ENCODE measurements around the gene DDOST. TPM values are rescaled to one million over a fixed set of nuclear protein-coding genes. Genes with fewer than 3 reads are reported as not detected.
A peak's percentile ranks its signal among the peaks of the same experiment; 100 is the strongest.

The DDOST gene
- total RNA-seq, 2 experiments from 2014 or later = 165 to 180 TPM

- CTCF ChIA-PET = interaction anchor here (3.1 kb wide), 1 partner anchor 21 kb away, joined by 11 read pairs; the partner anchor contains the start of gene PINK1
These were observed 7.0 kb downstream of the DDOST start for GRCh38 chr1:20654104-20654690.

DNA sequence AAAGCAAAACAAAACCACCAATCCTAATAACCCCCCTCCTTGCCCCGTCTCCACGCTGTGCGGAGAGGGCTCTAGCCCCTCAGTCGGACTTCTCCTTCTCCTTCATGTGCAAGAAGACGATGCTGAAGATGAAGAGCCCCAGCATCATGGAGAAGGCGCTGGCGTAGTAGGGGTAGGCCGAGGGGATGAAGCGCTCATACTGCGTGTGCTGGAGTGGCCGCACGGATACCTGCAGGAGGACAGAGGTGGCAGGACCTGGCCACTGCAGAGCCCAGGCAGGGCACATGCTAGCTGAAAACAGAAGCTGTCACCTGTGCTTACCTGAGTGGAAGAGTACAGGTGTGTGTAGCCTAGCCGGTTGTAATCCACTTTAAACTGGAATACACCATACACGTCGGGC is 8.9 kb downstream of the DDOST start:
- Mint-ChIP-seq H3K4me3 (no peak overlapping the region), H3K27ac (no peak overlapping the region), H3K4me1 (ENCODE audit: low read depth) (peaks cover 7% of the 10 kb centered on the region), H3K36me3 (peaks cover 47% of the 10 kb centered on the region), H3K27me3 (no peaks in the 10 kb centered on the region), H3K9me3 (no peaks in the 10 kb centered on the region)
- ChIA-PET POLR2A (no interaction called here), CTCF (interaction anchor here (3.1 kb wide), 1 partner anchor 19 kb away, joined by 11 read pairs; the partner anchor contains the start of gene PINK1)
- DNase-seq = no peak
- intact Hi-C loops (cut with micrococcal nuclease) = no loop called here

More at GRCh38 chr1:20654104-20654690, 7.0 kb downstream of the DDOST start:
- no peak for DNase-seq
- Mint-ChIP-seq H3K4me1 (ENCODE audit: low read depth) (peaks cover 20% of the 10 kb centered on the region), H3K27me3 (no peaks in the 10 kb centered on the region), H3K9me3 (no peaks in the 10 kb centered on the region), H3K27ac (no peak overlapping the region), H3K4me3 (no peak overlapping the region), H3K36me3 (peaks cover 49% of the 10 kb centered on the region)
- POLR2A ChIA-PET = no interaction called here
- intact Hi-C loops (cut with micrococcal nuclease) = no loop called here

- intact Hi-C loops (cut with micrococcal nuclease) = no loop called here
- no peak for DNase-seq
- ChIA-PET CTCF (interaction anchor here (1.2 kb wide), 1 partner anchor 12 kb away, joined by 5 read pairs; the partner anchor contains the start of gene DDOST), POLR2A (no interaction called here)
- Mint-ChIP-seq H3K4me1 (ENCODE audit: low read depth) (no peaks in the 10 kb centered on the region), H3K36me3 (peaks cover 33% of the 10 kb centered on the region), H3K4me3 (no peak overlapping the region), H3K27me3 (no peaks in the 10 kb centered on the region), H3K9me3 (no peaks in the 10 kb centered on the region), H3K27ac (no peak overlapping the region)
These were observed 12.2 kb downstream of the DDOST start for GRCh38 chr1:20648946-20649345.

- H3K4me1 Mint-ChIP-seq (ENCODE audit: low read depth) = no peaks in the 10 kb centered on the region
- H3K27me3 Mint-ChIP-seq = no peaks in the 10 kb centered on the region
- no peaks in the 10 kb centered on the region for H3K9me3 Mint-ChIP-seq
- H3K27ac Mint-ChIP-seq = no peak overlapping the region
- ChIA-PET POLR2A (interaction anchor here (0.7 kb wide), 1 partner anchor 10 kb away, joined by 3 read pairs; no protein-coding TSS in a partner anchor), CTCF (interaction anchor here (1.2 kb wide), 1 partner anchor 13 kb away, joined by 5 read pairs; the partner anchor contains the start of gene DDOST)
- intact Hi-C loops (cut with micrococcal nuclease) = no loop called here
- DNase-seq = no peak
- H3K36me3 Mint-ChIP-seq = peaks cover 30% of the 10 kb centered on the region
- no peak overlapping the region for H3K4me3 Mint-ChIP-seq
These were observed 12.7 kb downstream of the DDOST start for GRCh38 chr1:20648438-20648837.

DNA sequence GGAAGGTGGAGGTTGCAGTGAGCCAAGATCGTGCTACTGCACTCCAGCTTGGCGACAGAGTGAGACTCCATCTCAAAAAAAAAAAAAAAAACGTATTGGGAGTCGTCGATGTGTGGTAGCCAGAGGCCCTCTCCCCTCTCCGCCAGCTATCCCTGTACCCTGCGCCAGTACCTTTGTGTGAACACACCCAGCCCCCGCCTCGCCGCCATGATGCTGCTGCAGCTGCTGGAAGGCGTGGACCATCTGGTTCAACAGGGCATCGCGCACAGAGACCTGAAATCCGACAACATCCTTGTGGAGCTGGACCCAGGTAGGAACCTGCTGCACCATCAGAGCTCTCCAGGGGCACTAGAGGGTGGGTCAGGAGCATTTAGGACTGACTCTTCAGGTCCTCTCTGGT is 15.8 kb downstream of the DDOST start:
- POLR2A ChIA-PET = interaction anchor here (0.6 kb wide), 1 partner anchor 11 kb away, joined by 3 read pairs; no protein-coding TSS in a partner anchor
- CTCF ChIA-PET = interaction anchor here (1.0 to 2.6 kb wide), 2 partner anchors 12 to 122 kb away, joined by 3 to 16 read pairs; partner anchors contain the start of gene PINK1
- H3K4me3 Mint-ChIP-seq = no peak overlapping the region
- intact Hi-C loops (cut with micrococcal nuclease) = no loop called here
- H3K4me1 Mint-ChIP-seq (ENCODE audit: low read depth) = no peaks in the 10 kb centered on the region
- no peak for DNase-seq
- no peaks in the 10 kb centered on the region for H3K9me3 Mint-ChIP-seq
- no peak overlapping the region for H3K27ac Mint-ChIP-seq
- no peaks in the 10 kb centered on the region for H3K27me3 Mint-ChIP-seq
- peaks cover 9% of the 10 kb centered on the region for H3K36me3 Mint-ChIP-seq

- POLR2A ChIA-PET = no interaction called here
- H3K4me1 Mint-ChIP-seq (ENCODE audit: low read depth) = no peaks in the 10 kb centered on the region
- H3K36me3 Mint-ChIP-seq = peaks cover 7% of the 10 kb centered on the region
- no peaks in the 10 kb centered on the region for H3K27me3 Mint-ChIP-seq
- CTCF ChIA-PET = no interaction called here
- intact Hi-C loops (cut with micrococcal nuclease) = no loop called here
- no peak overlapping the region for H3K4me3 Mint-ChIP-seq
- no peaks in the 10 kb centered on the region for H3K9me3 Mint-ChIP-seq
- DNase-seq = no peak
- H3K27ac Mint-ChIP-seq = no peak overlapping the region
These were observed 16.8 kb downstream of the DDOST start for GRCh38 chr1:20644416-20644815.

DNA sequence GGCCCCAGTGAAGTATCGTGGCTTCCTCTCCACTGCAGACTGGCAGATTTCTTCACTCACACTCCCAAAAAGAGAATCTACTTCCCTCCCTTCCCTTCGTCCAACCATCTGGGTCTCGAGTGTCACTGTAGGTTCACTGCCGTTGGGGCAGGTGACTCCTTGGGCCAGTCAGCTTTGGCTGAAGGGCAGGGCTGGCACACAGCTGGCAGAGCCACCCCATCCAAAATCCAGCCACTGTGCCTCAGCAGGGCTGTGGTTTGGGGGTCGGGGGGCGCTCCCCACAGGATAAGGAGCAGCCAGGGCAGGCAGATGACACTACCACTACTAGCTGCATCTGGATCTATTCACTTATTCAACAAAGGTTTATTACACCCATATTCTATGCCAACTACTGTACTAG is 18.1 kb downstream of the DDOST start:
- ChIA-PET POLR2A (interaction anchor here (0.5 kb wide), 1 partner anchor 1407 kb away, joined by 3 read pairs; no protein-coding TSS in a partner anchor), CTCF (interaction anchor here (0.6 to 1.2 kb wide), 2 partner anchors 10 to 73 kb away, joined by 3 to 5 read pairs; partner anchors contain the start of gene PINK1)
- no peaks in the 10 kb centered on the region for H3K36me3 Mint-ChIP-seq
- DNase-seq = no peak
- H3K4me1 Mint-ChIP-seq (ENCODE audit: low read depth) = no peaks in the 10 kb centered on the region
- no peaks in the 10 kb centered on the region for H3K27me3 Mint-ChIP-seq
- no peak overlapping the region for H3K4me3 Mint-ChIP-seq
- intact Hi-C loops (cut with micrococcal nuclease) = no loop called here
- no peak overlapping the region for H3K27ac Mint-ChIP-seq
- no peaks in the 10 kb centered on the region for H3K9me3 Mint-ChIP-seq

DNA sequence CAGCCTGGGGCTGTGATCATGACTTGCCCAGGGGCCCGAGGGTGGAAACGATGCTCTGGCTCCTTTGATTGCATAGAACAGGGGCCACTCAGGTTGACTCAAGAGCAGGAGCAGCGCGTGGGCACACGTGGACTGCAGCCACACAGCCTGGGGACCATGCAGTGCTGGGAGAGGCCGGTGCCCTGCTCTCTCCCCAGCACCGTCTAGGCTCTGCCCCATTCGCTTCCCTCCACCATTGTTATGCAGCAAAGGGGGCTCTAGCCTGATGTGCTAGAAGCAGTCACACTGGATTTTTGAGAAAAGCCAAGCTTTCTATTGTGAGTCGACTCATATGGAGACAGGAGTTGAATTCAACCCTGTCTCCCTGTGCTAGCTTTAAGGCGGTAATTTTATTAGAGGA is 19.2 kb downstream of the DDOST start:
- H3K4me3 Mint-ChIP-seq = no peak overlapping the region
- H3K27ac Mint-ChIP-seq = no peak overlapping the region
- ChIA-PET POLR2A (no interaction called here), CTCF (interaction anchor here (0.9 to 2.3 kb wide), 5 partner anchors 9 to 120 kb away, joined by 3 to 13 read pairs (median 4); partner anchors contain the start of gene PINK1)
- H3K27me3 Mint-ChIP-seq = no peaks in the 10 kb centered on the region
- no peak for DNase-seq
- intact Hi-C loops (cut with micrococcal nuclease) = no loop called here
- no peaks in the 10 kb centered on the region for H3K36me3 Mint-ChIP-seq
- H3K9me3 Mint-ChIP-seq = no peaks in the 10 kb centered on the region
- H3K4me1 Mint-ChIP-seq (ENCODE audit: low read depth) = no peaks in the 10 kb centered on the region

GRCh38 chr1:20640183-20640597 is 21.0 kb downstream of the DDOST start:
- POLR2A ChIA-PET = no interaction called here
- DNase-seq = peak; percentile 72
- Mint-ChIP-seq H3K9me3 (no peaks in the 10 kb centered on the region), H3K27me3 (no peaks in the 10 kb centered on the region), H3K27ac (no peak overlapping the region), H3K4me1 (ENCODE audit: low read depth) (no peaks in the 10 kb centered on the region), H3K4me3 (no peak overlapping the region), H3K36me3 (no peaks in the 10 kb centered on the region)
- CTCF ChIA-PET = interaction anchor here (0.7 to 2.9 kb wide), 3 partner anchors 22 to 850 kb away, joined by 3 to 23 read pairs (median 3); no protein-coding TSS in a partner anchor
- intact Hi-C loops (cut with micrococcal nuclease) = loop anchor here (1.0 kb wide), 2 partner anchors 65 to 118 kb away; no protein-coding TSS in a partner anchor

DNA sequence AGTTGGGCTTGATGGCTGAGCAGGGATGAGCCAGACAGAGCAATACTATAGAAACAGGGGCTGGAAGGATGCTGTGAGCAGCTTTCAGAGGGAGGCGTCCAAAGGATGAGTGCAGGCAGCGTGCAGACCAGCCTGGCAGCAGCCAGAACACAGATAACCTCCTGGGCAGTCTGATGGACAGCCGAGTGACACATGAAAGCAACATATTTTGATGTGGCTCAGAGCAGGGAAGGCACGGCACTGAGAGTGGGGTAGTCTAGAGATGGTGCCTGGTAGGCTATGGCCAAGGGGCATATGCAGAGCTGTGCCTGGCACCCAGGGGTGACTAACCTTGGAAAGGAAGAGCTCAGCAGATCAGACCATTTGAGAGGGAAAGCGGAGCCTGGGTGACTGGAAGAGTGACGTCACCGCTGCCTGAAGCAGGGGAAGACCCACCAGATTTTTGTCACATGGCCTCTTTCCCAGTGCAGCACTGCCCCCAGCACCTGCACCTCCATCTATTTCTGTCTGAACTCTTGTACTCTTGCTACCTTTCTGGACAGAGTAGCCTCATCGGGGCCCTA is 24.3 kb downstream of the DDOST start:
- Mint-ChIP-seq H3K4me3 (no peak overlapping the region), H3K27ac (no peak overlapping the region), H3K9me3 (no peaks in the 10 kb centered on the region), H3K4me1 (ENCODE audit: low read depth) (peaks cover 10% of the 10 kb centered on the region), H3K27me3 (no peaks in the 10 kb centered on the region), H3K36me3 (no peaks in the 10 kb centered on the region)
- intact Hi-C loops (cut with micrococcal nuclease) = no loop called here
- POLR2A ChIA-PET = no interaction called here
- no peak for DNase-seq
- CTCF ChIA-PET = interaction anchor here (7.7 kb wide), 1 partner anchor 62 kb away, joined by 75 read pairs; no protein-coding TSS in a partner anchor

- intact Hi-C loops (cut with micrococcal nuclease) = loop anchor here (5.0 kb wide), 1 partner anchor 127 kb away; the partner anchor contains the start of gene MUL1
- POLR2A ChIA-PET = interaction anchor here (0.7 kb wide), 1 partner anchor 11 kb away, joined by 3 read pairs; no protein-coding TSS in a partner anchor
- Mint-ChIP-seq H3K4me1 (ENCODE audit: low read depth) (peaks cover 10% of the 10 kb centered on the region), H3K9me3 (no peaks in the 10 kb centered on the region), H3K27me3 (no peaks in the 10 kb centered on the region), H3K4me3 (peak overlapping the region; percentile 79), H3K27ac (no peak overlapping the region), H3K36me3 (no peaks in the 10 kb centered on the region)
- CTCF ChIA-PET = interaction anchor here (1.1 to 7.7 kb wide), 14 partner anchors 7 to 753 kb away, joined by 3 to 75 read pairs (median 5); partner anchors contain the start of genes DDOST and OTUD3
- DNase-seq = peak; percentile 33
These were observed 26.5 kb downstream of the DDOST start for GRCh38 chr1:20634594-20635084.

DNA sequence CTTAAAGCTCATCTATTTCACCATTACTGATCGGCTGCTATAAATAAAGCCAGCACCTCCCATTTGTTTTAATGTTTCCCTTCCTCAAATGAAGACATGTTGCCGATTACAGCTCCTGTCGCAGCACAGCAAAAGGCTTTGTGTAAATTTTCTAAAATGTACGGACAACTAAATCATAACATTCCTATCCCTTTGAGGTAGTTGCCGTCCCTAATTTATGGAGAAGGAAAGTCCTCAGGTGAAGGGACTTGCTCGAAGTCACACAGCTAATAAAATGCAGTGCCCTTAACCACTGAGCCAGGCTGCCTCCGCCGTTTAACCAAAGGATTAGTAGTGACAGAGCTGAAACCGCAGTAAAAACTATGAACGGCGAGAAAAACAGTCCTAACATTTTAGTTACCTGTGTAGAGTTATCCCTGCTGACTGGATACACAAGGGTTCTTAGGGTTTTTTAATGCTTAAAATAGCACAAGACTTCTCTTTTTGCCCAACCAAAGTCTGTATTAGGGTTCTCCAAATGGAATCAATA is 27.0 kb downstream of the DDOST start:
- Mint-ChIP-seq H3K27me3 (no peaks in the 10 kb centered on the region), H3K9me3 (peaks cover under 1% of the 10 kb centered on the region), H3K27ac (peak overlapping the region; percentile 33), H3K4me1 (ENCODE audit: low read depth) (peaks cover 10% of the 10 kb centered on the region), H3K36me3 (no peaks in the 10 kb centered on the region), H3K4me3 (peak overlapping the region; percentile 79)
- ChIA-PET POLR2A (interaction anchor here (0.6 to 0.7 kb wide), 3 partner anchors 12 to 1818 kb away, joined by 3 read pairs; no protein-coding TSS in a partner anchor), CTCF (interaction anchor here (0.6 to 7.7 kb wide), 24 partner anchors 7 to 1817 kb away, joined by 3 to 75 read pairs (median 5); partner anchors contain the start of genes DDOST and OTUD3)
- intact Hi-C loops (cut with micrococcal nuclease) = loop anchor here (5.0 kb wide), 1 partner anchor 127 kb away; the partner anchor contains the start of gene MUL1
- DNase-seq = peak; percentile 28

All from activated CD4-positive, alpha-beta memory T cell treated with anti-CD3 and anti-CD28 coated beads for 36 hours (primary cell).